Bronchial epithelial cell (primary cell): ENCODE data around the gene DISC1. TPM values are rescaled to one million over a fixed set of nuclear protein-coding genes. Genes with fewer than 3 reads are reported as not detected.

ENCODE experiments used
- DNase-seq: peaks from one replicate; pipeline ENCODE4 v3.0.0-alpha.2; 2010; ENCODE audit warnings: low read depth
- FAIRE-seq: peaks from 2 replicates; lab custom pipeline; 2011; peaks lifted over from hg19 to GRCh38; lab: Jason Lieb, UNC
- H3K27me3 ChIP-seq: 2 replicates; pipeline ENCODE4 v1.5.1; 2011; ENCODE audit warnings: low read length; ENCODE audit not compliant: control insufficient read depth, insufficient read depth
- H3K36me3 ChIP-seq: 2 replicates; pipeline ENCODE4 v1.5.1; 2011; ENCODE audit warnings: low read length; ENCODE audit not compliant: control insufficient read depth, insufficient read depth
- H3K4me3 ChIP-seq: 2 replicates; pipeline ENCODE4 v1.5.1; 2011; ENCODE audit warnings: mild to moderate bottlenecking, low read depth, low read length, control low read depth
- total RNA-seq: library from RNA; depleted of rRNA; stranded (reverse); fragments of >200 nt; gene quantifications from 2 replicates; pipeline ENCODE4 v1.2.1, GENCODE V29; 2014
- TF ChIP-seq, protein P1 (sequence below): IDR thresholded peaks from 2 replicates; pipeline ENCODE4 v1.5.1; 2011; ENCODE audit warnings: mild to moderate bottlenecking, moderate library complexity, low read length, control low read depth, inconsistent platforms; ENCODE audit not compliant: insufficient read depth, severe bottlenecking

The DISC1 gene
- total RNA-seq, 1 donor from 2014 or later: 0.79 TPM

- no peak for FAIRE-seq
- H3K4me3 ChIP-seq: no peak overlapping the region
- no peaks in the 10 kb centered on the region for H3K36me3 ChIP-seq
- TF ChIP-seq, protein P1, sequence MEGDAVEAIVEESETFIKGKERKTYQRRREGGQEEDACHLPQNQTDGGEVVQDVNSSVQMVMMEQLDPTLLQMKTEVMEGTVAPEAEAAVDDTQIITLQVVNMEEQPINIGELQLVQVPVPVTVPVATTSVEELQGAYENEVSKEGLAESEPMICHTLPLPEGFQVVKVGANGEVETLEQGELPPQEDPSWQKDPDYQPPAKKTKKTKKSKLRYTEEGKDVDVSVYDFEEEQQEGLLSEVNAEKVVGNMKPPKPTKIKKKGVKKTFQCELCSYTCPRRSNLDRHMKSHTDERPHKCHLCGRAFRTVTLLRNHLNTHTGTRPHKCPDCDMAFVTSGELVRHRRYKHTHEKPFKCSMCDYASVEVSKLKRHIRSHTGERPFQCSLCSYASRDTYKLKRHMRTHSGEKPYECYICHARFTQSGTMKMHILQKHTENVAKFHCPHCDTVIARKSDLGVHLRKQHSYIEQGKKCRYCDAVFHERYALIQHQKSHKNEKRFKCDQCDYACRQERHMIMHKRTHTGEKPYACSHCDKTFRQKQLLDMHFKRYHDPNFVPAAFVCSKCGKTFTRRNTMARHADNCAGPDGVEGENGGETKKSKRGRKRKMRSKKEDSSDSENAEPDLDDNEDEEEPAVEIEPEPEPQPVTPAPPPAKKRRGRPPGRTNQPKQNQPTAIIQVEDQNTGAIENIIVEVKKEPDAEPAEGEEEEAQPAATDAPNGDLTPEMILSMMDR: no peak
- H3K27me3 ChIP-seq: no peaks in the 10 kb centered on the region
- DNase-seq: no peak
These were observed 408.0 kb downstream of the DISC1 start for GRCh38 chr1:232034556-232034955.

DNA sequence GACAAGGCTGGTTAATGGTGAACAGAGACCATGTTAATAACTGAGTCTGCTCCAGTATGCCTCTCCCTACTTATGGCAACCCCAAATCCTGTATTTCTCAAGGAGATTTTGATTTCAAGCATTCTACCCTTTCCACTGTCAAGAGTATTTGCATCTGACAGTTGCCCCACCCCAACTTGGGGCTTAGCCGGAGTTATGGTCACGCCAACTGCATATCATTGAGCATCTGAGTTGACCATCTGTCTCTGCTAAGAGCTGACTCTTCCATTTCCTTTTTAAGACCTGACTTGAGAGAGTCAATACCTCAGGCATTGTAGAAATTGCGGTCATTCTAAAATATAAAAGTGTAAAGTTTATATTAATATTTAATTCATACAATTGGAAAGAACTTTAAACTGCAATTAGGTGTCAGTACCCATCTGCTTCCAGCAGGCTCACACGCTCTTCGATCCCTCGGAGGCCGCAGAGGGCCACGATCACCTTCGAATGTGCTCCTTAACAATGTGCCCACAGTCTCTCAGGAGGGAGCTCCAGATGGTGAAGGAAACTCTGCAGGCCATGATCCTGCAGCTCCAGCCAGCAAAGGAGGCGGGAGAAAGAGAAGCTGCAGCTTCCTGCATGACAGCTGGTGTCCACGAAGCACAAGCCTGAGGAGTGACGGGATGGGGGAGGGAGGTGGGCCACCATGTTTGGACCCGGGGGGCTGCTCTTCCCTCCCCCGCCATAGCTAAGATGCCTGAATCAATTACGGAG, 409.8 kb downstream of the DISC1 start:
- no peak for FAIRE-seq
- no peak overlapping the region for H3K4me3 ChIP-seq

GRCh38 chr1:232037774-232038388, 411.3 kb downstream of the DISC1 start:
- peak; percentile 77 for FAIRE-seq
- no peak for DNase-seq

More for the DNA sequence above, 409.8 kb downstream of the DISC1 start:
- DNase-seq: no peak
- Histone ChIP-seq H3K36me3 (no peaks in the 10 kb centered on the region), H3K27me3 (no peaks in the 10 kb centered on the region)
- TF ChIP-seq, protein P1: no peak

DNA sequence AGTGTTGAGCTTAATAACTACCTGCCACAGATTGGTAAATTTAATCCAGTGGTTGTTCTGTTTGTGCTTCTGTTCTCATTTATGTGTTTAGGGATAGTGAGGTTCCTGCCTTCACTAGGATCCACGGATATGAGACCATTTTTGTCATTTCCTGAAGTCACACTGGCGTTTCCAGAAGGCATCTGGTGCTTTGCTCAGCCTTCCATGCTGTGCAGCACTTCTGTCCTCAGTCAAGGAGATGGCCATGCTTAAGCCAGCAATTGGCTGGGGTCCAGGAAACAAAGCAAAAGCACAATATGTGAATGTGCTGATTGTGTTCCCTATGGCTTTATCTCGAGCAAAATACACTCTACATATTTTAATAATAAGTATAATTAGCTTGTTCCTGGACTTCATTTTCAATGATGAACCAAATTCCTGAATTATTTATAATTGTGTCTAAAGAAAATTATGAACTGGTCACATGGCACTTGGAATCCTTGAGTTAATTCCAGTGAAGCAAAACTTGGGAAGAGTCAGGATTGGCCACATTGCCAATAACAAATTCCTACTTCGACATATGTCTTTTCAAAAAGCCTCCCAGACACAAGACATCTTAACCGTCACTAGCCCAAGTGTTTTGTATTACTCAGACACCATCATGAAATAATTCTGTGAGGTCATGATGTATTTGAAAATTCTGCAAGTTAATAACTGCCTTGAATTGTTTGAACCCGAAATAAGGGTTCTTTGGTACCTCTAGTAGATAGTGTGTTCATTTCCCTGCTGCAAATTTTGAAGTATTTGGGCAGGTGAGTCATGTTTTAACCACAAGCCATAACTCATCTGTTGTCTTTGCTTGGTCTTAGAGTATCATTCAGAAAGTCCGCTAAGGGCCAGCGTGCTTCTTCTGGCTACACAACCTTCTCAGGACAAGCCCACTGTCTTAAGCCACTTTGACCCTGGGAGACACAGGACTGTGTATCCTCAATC, 412.4 kb downstream of the DISC1 start:
- Histone ChIP-seq H3K27me3 (no peaks in the 10 kb centered on the region), H3K36me3 (no peaks in the 10 kb centered on the region), H3K4me3 (no peak overlapping the region)
- FAIRE-seq (no peak), DNase-seq (peak; percentile 49)
- TF ChIP-seq, protein P1: no peak

More at GRCh38 chr1:232037774-232038388, 411.3 kb downstream of the DISC1 start:
- H3K27me3 ChIP-seq: no peaks in the 10 kb centered on the region
- no peaks in the 10 kb centered on the region for H3K36me3 ChIP-seq
- H3K4me3 ChIP-seq: no peak overlapping the region
- TF ChIP-seq, protein P1: no peak

- no peak overlapping the region for H3K4me3 ChIP-seq
- TF ChIP-seq, protein P1: no peak
- no peak for DNase-seq
- no peak for FAIRE-seq
- no peaks in the 10 kb centered on the region for H3K36me3 ChIP-seq
- H3K27me3 ChIP-seq: no peaks in the 10 kb centered on the region
These were observed 413.7 kb downstream of the DISC1 start for GRCh38 chr1:232040260-232040659.
